Amniotic epithelial cell (primary cell): ENCODE measurements around the gene DUSP1.
"Not testable (repeated sequence)": the region's sequence is repeated elsewhere in the genome, so short reads cannot be mapped to it uniquely, and the experiment has no call there.

Source experiments
- DNase-seq: peaks from one replicate; pipeline ENCODE4 v3.0.0-alpha.2; 2010; ENCODE audit warnings: low read depth

The DUSP1 gene

DNA sequence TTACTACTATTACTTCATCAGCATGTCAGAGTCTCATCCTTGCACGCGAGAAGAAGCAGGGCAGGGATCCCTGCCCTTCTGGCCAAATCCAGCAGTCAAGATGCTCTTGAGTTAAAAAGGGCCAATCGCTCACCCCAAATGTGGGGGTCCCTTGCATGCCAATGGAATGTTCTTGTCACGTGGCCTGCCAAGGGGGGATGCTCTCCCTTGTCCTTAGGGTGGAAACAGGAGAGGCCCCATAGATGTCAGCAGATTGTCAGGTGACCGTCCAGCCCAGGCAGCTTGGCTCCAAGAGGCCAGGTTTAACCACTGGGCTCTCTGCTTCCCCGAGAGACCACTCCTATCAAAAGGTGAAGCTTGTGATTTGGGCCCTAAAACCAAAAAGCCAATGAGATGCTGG is 25.3 kb upstream of the DUSP1 start:
- DNase-seq, result no peak

DNA sequence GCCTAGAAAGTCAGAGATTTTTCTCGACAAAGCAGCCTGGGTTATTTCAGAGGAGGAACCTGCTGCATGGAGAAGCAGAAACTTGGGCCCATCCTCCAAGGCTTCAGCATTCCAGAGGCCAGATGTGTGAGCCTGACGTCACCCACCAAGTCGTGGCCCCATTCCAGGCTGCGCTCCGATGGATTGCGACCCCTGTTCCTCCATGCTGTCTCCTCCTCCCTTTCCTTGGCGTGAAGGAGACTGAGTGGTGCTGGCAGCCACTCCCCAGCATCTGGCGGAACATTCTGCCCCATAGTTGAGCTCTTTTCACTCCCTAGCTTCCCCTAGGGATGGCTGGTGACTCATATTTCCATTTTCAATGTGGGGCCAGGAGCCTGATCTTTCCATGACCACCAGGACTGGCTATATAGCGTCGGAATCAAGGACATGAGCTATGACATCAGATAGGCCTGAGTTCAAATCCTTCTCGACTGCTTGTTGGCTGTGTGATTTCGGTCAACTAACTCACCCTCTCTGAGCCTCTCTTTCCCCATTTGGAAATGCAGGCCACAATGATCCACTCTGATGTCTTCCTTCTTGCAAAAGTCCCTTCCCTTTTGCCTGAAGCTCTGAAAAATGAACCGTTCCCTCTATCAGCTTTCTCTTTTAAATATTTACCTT is 24.5 kb upstream of the DUSP1 start:
- DNase-seq, result peak; percentile 99

DNA sequence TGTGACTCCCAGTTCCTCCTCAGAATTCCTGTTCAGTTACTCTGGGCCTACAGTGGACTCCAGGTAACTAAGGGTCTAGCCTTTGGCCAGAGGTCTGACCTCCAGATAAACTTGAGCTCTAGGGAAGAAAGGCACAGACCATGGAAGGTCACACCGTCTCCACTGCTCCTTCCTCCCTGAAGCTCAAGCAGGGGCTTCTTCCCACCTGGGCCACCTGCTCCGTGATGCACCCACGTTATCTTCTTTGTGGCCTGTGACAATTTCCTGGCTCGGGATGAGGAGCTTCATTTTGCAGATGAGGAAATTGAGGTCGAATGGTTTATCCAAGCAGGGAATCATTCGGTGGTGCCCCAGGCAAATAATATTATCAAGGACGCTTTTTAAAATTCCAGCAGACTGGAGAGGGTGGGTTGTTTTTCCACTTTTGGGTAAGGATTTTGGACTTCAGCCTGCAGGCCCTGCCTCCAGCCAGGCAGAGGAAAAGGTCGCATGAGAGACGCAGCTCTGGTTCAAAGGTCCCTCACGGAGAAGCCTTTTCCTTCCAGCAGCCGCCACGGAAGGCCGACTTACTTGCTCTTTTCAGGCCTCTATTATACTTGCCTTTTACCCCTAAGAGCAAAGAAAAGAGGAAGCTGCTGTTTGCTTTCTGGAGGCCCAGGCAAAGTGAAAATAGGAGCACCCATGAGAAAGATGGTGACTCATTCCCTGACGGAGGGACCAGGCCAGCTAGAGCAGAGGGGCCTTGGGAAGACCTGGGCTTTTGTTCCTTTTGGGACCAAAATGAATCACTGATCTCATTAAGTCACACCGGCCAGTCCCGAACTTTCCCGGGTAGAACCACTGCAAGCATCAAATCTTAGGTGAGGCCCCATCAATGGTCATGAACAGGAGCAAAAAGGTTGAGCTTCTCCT is 22.8 kb upstream of the DUSP1 start:
- no peak for DNase-seq

DNA sequence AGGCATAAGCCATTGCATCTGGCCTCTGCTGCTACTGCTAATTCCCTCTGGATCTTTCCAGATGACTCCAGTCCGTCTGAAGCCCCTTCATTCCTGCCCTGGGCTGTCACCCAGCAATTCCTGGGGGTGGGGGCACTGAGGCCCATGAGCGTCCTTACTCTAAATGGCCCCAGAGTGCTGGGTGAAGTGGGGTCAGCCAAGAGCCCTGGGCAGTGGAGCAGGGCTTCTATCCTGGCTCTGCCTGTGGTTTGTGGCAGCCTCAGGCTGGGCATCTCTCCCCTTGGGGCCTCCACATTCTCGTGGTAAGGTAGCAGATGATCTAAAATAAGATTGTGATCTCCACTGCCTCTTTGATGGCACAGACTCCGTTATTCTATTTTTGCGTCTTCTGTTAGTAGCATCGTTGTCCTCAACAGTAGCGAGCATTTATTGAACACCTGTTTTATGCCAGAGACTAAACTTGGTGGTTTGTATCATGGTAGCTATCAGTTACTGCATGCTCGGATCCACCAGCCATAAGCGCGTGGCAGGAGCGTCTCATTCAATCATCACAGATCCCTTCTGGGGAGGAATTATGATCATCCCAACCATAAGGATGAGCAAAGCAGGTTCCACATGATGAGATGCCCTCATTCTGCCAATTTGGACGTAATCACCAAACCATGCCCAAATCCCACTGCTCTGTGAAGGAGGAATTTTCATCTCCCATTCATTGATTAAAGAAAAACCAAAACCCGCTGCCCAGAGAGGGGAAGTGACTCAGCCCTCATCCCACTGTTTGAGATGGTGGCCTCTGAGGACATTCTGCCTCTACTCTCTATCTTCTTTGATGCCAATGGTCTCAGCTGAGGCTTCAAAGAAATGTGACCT is 21.9 kb upstream of the DUSP1 start:
- DNase-seq, result no peak

DNA sequence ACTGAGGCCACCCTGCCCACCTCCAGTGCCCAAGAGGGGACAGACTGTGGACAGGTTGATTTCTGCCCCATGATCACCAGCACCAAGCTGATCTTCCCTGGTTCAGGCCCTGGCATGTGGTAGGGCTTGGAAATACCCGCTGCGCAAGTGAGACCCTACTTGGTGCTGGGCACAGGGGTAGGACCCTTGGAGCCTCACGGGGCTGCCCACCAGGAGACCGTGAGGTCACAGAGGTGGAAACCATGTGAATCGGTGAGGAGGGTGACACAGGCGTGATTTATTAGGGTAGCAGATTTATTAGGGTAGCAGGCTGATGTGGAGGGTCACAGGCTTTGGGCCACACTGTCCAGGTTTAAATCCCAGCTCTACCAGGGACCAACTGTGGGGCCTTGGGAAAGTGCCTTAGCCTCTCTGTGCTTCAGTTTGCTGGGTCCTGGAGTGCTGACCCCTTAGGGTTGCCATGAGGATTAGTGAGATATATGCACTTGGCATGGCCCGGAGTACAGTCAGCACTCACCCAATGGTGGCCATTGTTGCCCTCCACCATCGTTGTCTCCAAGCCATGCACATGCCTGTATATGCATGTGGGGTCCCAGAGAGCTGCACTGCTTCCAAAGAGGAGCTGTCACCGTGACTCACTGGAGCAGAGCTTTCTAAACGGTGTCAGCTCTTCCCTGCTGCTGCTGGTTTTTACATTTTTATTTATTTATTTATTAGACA is 20.9 kb upstream of the DUSP1 start:
- DNase-seq, result no peak

DNA sequence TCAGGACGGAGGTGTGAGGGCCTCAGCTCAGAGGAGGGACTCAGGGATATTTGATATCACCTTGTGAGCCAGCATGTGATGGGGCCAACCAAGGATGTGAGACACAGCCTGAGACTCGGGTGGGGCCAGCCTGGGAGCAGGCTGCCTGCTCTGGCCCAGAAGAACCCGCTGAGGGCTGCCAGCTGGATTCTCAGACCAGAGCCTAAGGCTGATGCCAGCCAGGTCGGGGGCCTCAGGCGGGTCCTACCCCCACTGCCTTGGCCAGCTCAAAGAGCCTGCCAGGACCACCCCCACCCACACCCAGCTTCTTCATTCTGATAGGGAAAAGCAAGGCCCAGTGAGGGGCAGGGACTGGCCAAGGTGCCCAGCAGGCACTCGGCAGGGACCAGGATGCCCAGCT is 20.3 kb upstream of the DUSP1 start:
- no peak for DNase-seq

DNA sequence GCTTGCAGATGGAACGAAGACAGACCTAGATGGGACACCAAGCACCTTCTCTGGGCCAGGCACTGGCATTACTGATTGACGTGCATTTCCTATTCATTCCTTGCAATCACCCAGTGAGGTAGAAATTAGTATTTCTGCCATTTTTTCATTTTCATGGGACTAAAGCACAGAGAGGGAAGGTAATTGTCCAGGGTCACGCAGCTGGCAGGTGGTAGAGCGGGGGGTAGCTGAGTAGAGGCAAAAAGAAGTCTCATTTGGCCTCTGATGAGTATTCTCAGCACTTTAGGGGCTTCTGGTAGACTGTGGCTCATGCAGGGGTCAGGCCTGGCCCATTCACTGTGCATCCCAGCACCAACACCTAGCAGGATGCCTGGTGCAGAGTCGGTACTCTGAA is 19.5 kb upstream of the DUSP1 start:
- no peak for DNase-seq

DNA sequence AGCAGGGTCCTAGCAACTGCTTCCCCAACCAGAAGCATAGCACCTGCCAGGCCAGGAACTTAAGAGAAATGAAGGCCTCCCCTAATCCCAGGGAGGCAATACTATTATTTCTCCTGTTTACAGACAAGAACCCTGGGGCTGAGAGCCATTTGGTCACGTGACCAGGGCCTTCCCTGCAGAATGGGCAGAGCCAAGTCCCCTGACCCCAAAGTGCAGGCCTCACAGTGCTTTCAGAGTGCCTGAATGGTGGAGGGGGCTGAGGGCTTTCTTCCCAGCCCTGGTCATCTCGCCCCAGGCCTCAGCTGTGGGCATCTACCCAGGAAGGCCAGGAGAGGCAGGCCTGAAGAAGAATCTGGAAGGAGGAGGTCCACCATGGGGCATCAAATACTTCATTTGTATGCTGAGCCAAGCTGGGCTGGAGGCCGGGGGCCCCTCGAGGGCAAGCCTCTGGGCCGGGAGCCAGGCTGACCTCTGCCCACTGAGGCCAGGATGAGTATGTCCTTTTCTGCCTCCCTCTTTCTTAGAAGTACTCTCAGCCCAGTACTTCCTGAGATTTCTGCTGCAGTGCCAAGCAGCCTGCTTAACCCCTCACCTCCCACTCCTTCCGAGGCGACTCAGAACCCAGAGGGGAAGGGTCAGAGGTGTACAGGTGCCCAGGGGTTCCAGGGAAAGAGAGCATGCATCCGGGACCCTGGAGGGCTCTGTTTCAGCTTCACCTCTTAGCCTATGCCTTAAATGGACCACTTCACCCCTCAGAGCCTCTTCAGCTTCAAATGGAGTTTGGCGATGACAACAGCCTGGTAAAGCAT is 18.9 kb upstream of the DUSP1 start:
- DNase-seq, result peak; percentile 82

DNA sequence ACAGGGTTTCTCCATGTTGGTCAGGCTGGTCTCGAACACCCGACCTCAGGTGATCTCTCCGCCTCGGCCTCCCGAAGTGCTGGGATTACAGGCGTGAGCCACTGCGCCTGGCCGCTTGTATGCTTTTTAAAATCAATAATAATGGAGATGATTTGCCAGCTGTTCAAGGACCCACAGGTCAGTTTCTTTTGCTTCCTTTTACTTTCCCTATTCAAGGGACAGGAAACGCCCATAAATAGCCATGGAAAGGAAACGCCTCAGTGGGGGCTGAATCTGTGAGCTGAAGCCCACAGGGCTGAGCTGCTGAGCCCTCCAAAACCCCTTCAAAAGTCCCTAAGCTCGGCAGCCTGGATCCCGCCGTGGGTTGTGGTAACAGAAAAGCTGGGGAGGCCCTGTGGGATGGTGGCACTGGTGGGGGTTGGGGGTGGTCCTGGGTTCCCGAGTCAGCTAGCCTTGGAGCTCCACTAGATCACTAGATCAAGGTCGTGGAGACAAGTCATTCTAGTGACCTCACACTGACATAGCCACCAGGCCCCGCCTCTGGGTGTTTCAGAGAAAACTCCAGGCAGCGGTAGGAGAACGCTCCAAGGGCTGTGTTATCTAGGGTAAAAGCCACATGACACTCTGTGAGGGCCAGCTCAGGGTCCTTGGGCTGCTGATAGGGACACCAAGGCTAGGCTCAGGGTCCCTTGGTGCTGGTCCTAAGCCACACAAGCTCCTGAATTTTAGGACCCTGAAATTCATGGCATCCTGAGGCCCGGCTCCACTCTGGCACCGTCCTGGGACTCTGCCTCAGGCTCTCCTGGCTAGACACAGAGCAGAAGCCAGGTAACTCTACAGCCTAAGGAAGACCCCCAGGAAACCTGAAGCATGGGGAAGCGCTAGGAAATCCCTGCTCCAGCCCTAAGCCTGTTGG is 18.0 kb upstream of the DUSP1 start:
- no peak for DNase-seq

DNA sequence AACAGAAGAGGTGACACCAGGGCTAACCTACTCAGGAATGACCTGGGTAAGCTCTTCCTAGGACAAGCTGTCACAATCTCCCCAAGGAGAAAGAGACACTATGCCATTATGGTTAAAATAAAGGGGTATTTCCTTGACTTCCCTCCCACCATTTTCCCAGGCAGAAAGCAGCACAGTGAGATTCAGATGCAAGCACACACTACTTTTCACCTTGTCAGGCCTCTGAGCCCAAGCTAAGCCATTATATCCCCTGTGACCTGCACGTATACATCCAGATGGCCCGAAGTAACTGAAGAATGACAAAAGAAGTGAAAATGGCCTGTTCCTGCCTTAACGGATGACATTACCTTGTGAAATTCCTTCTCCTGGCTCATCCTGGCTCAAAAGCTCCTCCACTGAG is 16.5 kb upstream of the DUSP1 start:
- DNase-seq, result not testable (repeated sequence)

DNA sequence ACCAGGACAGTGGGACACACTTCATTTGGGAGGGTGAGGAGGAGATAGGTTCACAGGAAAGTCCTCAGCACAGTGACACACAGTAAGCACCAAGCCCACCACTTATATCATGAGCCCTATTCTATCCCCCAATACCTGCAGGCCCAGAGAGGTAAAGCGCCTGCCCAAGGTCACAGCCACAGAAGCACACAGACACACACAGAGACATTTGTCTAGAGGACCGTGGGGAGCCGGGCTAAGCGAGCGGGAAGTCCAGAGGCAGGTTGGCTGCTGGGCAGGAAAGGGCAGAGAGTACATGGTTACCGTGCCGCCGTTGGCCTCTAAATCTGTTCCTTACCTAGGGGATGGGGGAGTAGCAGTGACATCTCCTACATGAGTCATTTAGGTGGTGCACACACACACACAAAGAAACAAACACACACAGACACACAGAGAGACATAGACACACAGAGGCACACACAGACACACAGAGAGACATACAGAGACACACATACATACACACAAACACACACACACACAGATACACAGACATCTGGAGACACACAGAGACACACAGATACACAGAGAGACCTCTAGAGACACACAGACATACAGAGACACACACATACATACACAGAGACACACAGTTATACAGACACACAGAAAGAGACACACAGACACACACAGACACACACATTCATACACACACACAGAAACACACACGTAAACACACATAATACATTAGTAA is 15.9 kb upstream of the DUSP1 start:
- no peak for DNase-seq

DNA sequence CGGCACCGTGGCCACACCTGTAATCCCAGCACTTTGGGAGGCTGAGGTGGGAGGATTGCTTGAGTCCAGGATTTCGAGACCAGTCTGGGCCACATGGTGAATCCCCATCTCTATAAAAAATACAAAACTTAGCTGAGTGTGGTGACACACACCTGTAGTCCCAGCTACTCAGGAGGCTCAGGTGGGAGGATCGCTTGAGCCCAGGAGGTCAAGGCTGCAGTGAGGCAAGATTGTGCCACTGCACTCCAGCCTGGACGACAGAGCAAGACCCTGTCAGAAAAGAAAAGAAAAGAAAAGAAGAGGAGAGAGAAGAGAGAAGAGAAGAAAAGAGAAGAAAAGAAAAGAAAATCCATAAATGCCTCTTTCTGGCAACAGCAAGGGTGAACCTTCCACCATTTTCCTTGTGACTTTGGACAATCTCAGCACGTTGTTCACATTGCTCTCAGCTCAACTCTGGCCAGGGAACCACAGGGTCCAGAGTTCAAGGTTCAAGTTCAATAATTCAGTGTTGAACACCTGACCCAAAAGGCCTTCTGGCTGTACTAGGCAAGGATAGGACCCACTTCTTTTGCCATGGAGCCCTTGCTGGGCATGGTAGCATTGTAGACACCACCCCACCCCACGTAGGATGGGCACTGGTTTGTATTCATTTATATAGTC is 14.6 kb upstream of the DUSP1 start:
- DNase-seq, result no peak

DNA sequence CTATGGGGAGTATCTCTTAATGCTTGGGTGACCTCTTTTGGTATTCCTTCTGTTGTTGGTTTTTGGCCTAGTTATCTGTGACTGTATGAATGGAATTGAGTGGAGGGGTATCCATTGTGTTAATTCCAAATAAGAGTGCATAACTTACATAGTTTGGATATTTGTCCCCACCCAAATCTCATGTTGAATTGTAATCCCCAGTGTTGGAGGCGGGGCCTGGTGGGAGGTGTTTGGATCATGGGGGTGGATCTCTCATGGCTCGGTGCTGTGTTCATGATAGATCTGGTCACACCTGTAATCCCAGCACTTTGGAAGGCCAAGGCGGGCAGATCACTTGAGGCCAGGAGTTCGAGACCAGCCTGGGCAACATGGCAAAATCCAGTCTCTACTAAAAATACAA is 13.2 kb upstream of the DUSP1 start:
- not testable (repeated sequence) for DNase-seq

DNA sequence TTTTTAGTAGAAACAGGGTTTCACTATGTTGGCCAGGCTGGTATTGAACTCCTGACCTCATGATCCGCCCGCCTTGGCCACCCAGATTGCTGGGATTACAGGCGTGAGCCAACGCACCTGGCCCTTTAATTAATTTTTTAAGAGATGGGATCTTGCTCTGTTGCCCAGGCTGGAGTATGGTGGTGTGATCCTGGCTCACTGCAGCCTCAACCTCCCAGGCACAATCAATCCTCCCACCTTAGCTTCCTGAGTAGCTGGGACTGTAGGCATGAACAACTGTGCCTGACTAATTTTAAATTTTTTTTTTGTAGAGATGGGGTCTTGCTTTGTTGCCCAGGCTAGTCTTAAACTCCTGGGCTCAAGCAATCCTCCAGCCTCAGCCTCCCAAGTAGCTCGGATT is 12.3 kb upstream of the DUSP1 start:
- DNase-seq, result not testable (repeated sequence)

DNA sequence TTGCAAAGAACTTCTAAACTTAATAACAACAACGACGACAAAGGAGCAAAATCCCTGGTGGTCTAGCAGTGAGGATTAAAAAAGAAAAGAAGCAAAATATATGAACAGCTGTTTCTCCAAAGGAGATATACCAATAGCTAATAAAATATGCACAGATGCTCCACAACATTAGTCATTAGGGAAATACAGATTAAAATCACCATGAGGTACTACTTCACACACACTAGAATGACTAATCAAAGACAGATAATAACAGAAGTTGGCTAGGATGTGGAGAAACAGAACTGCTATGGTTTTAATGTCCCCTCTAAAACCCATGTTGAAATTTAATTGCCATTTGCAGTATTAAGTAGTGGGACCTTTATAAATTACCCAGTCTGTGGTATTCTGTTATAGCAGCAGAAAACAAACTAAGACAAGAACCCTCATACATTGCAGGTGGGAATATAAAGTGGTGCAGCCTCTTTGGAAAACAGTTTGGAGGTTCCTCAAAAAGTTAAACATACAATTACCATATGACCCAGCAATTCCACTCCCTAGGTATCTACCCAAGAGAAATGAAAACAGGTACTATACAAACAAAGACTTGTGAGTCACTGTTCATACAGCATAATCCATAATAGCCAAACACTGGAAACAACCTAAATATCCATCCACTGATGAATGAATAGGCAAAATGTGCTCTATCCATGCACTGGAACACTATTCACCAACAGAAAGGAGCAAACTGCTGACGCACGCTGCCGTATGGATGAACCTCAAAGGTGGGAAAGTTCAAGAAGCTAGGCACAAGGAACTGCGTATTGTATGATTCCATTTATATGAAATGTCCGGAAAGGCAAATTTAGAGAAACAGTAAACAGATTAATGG is 11.4 kb upstream of the DUSP1 start:
- peak; percentile 72 for DNase-seq

DNA sequence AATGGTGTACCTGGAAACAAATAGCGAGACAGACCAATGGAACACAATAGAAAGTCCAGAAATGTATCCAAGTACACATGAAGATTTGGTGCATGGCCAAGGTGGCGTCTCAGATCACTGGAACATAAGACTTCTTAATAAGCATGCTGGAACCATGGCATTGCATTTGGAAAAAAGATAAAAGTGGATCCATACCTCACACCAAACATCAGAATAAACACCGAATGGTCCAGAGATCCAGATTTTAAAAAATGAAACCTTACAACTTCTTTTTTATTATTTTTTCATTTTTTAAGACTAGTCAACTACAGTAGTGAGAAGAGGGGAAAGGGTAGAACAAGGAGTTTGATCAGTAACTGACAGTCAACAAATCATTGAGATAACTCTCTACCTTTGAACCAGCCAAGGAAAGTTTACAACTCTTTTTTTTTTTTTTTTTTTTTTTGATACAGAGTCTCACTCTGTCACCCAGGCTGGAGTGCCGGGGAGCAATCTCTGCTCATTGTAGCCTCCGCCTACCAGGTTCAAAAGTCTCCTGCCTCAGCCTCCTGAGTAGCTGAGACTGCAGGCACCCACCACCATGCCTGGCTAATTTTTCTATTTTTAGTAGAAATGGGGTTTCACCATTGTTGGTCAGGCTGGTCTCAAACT is 8.8 kb upstream of the DUSP1 start:
- no peak for DNase-seq
